ENCODE data around the gene MYO16. TPM values are rescaled to one million over a fixed set of nuclear protein-coding genes. Genes with fewer than 3 reads are reported as not detected.

The MYO16 gene
- total RNA-seq, 1 experiment from 2014 or later, result 0.15 TPM

DNA sequence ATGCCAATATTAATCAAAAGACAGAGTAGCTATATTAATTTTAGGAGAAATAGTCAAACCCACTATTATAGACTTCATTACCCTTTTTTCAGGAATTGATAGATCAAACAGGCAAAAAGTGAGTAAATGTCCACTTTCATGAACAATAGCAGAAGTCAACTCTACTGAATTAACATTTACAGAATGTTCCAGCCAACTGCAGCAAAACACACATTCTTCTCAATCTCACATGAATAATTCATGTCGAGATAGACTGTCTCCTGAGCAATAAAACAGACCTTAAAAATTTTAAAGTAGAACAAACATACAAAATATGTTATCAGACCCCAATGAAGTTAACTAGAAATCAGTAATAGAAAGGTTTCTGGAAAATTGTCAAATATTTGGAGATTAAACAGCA is 118.4 kb downstream of the MYO16 start:
- Histone ChIP-seq H3K9me3 (ENCODE audit: low read length) (0 out of 2 replicates have a peak, but pooled peaks cover 7% of the 10 kb centered on the region), H3K4me2 (ENCODE audit: low read depth, low read length, poor library complexity, severe bottlenecking) (no peak overlapping the region), H3K9ac (ENCODE audit: low read length) (no peak overlapping the region), H3K9me2 (replicated peaks; ENCODE audit: insufficient read depth, low read length) (no peaks in the 10 kb centered on the region), H3K27me3 (ENCODE audit: low read length) (no peaks in the 10 kb centered on the region), H3K4me1 (ENCODE audit: low read length) (no peaks in the 10 kb centered on the region), H4K20me1 (ENCODE audit: insufficient read depth, low read depth, low read length) (no peaks in the 10 kb centered on the region), H3K79me2 (ENCODE audit: low read length) (no peaks in the 10 kb centered on the region), H3K27ac (ENCODE audit: low read length) (no peak overlapping the region), H2AFZ (ENCODE audit: low read length) (no peak overlapping the region), H3K4me3 (ENCODE audit: low read length) (no peak overlapping the region), H3K36me3 (ENCODE audit: insufficient read depth, low read length) (no peaks in the 10 kb centered on the region)
- no peak for DNase-seq

DNA sequence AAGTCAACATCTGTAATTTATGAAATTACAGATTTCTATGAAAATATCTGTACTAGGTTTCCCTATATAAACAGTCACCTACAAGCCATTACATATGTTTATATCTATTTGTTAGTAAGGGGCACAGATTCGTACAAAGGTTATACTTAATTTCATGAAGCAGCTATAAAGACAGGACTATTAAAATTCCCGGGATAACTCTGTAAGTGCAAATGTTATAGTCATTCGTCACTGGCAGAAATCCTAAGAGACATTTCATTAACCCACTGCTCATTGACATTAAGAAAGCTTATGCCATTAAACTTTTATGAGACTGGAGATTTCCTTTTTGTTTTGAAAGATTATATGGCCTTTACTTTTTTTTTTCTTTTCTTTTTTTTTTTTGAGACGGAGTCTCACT is 122.9 kb downstream of the MYO16 start:
- Histone ChIP-seq H4K20me1 (ENCODE audit: insufficient read depth, low read depth, low read length) (no peaks in the 10 kb centered on the region), H3K4me3 (ENCODE audit: low read length) (no peak overlapping the region), H3K9me2 (replicated peaks; ENCODE audit: insufficient read depth, low read length) (no peaks in the 10 kb centered on the region), H3K79me2 (ENCODE audit: low read length) (no peaks in the 10 kb centered on the region), H3K9ac (ENCODE audit: low read length) (no peak overlapping the region), H3K36me3 (ENCODE audit: insufficient read depth, low read length) (no peaks in the 10 kb centered on the region), H2AFZ (ENCODE audit: low read length) (no peak overlapping the region), H3K4me1 (ENCODE audit: low read length) (no peaks in the 10 kb centered on the region), H3K4me2 (ENCODE audit: low read depth, low read length, poor library complexity, severe bottlenecking) (no peak overlapping the region), H3K27me3 (ENCODE audit: low read length) (no peaks in the 10 kb centered on the region), H3K9me3 (ENCODE audit: low read length) (no peaks in the 10 kb centered on the region), H3K27ac (ENCODE audit: low read length) (no peak overlapping the region)
- no peak for DNase-seq

GRCh38 chr13:108755083-108755482 is 125.7 kb downstream of the MYO16 start:
- Histone ChIP-seq H2AFZ (ENCODE audit: low read length) (no peak overlapping the region), H3K9me2 (replicated peaks; ENCODE audit: insufficient read depth, low read length) (no peaks in the 10 kb centered on the region), H3K4me3 (ENCODE audit: low read length) (no peak overlapping the region), H3K79me2 (ENCODE audit: low read length) (no peaks in the 10 kb centered on the region), H3K27me3 (ENCODE audit: low read length) (no peaks in the 10 kb centered on the region), H3K9ac (ENCODE audit: low read length) (no peak overlapping the region), H3K9me3 (ENCODE audit: low read length) (no peaks in the 10 kb centered on the region), H3K36me3 (ENCODE audit: insufficient read depth, low read length) (no peaks in the 10 kb centered on the region), H3K4me2 (ENCODE audit: low read depth, low read length, poor library complexity, severe bottlenecking) (no peak overlapping the region), H4K20me1 (ENCODE audit: insufficient read depth, low read depth, low read length) (no peaks in the 10 kb centered on the region), H3K27ac (ENCODE audit: low read length) (no peak overlapping the region), H3K4me1 (ENCODE audit: low read length) (no peaks in the 10 kb centered on the region)
- no peak for DNase-seq

DNA sequence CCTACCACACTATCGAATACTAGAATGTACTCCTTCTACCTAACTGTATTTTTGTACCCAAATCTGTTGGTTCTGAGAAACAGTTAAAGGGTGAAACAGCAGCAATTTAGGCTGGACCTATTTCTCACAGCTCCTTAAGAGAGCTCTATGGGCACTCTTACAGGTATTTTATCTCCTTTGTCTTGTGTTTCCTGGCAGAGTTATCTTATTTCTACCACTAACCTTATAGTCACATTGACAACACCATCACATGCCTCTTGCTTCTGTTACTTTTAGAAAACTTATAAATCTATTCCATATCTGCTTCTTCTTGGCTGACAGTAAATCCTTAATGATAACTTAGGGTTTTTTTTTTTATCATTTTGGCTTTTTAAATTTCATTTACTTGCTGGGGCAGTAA is 130.7 kb downstream of the MYO16 start:
- no peaks in the 10 kb centered on the region for H4K20me1 ChIP-seq (ENCODE audit: insufficient read depth, low read depth, low read length)
- no peak overlapping the region for H3K9ac ChIP-seq (ENCODE audit: low read length)
- no peaks in the 10 kb centered on the region for H3K9me2 ChIP-seq (replicated peaks; ENCODE audit: insufficient read depth, low read length)
- H3K79me2 ChIP-seq (ENCODE audit: low read length), result no peaks in the 10 kb centered on the region
- no peaks in the 10 kb centered on the region for H3K36me3 ChIP-seq (ENCODE audit: insufficient read depth, low read length)
- H3K27me3 ChIP-seq (ENCODE audit: low read length), result no peaks in the 10 kb centered on the region
- no peak overlapping the region for H3K4me3 ChIP-seq (ENCODE audit: low read length)
- H3K4me1 ChIP-seq (ENCODE audit: low read length), result no peaks in the 10 kb centered on the region
- no peak for DNase-seq
- H3K9me3 ChIP-seq (ENCODE audit: low read length), result no peaks in the 10 kb centered on the region
- no peak overlapping the region for H3K4me2 ChIP-seq (ENCODE audit: low read depth, low read length, poor library complexity, severe bottlenecking)
- H3K27ac ChIP-seq (ENCODE audit: low read length), result no peak overlapping the region
- no peak overlapping the region for H2AFZ ChIP-seq (ENCODE audit: low read length)

DNA sequence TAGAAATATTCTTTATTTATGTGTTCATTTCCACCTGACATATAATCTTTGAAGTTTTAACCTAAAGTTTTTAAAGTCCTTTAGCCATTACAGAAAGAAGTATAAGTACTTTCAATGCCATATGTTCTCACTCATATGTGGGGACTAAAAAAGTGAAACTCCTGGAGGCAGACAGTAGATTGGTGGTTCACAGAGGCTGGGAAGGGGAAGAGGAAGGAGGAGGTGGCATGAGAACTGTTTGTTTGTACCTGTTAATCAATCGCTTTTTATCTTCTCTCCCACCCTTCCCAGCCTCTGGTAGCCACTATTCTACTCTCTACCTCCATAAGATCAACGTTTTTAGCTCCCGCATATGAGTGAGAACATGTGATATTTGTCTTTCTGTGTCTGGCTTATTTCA is 131.1 kb downstream of the MYO16 start:
- H2AFZ ChIP-seq (ENCODE audit: low read length), result no peak overlapping the region
- no peaks in the 10 kb centered on the region for H3K4me1 ChIP-seq (ENCODE audit: low read length)
- no peaks in the 10 kb centered on the region for H3K9me2 ChIP-seq (replicated peaks; ENCODE audit: insufficient read depth, low read length)
- H4K20me1 ChIP-seq (ENCODE audit: insufficient read depth, low read depth, low read length), result no peaks in the 10 kb centered on the region
- no peak overlapping the region for H3K4me2 ChIP-seq (ENCODE audit: low read depth, low read length, poor library complexity, severe bottlenecking)
- H3K79me2 ChIP-seq (ENCODE audit: low read length), result no peaks in the 10 kb centered on the region
- H3K27ac ChIP-seq (ENCODE audit: low read length), result no peak overlapping the region
- no peaks in the 10 kb centered on the region for H3K27me3 ChIP-seq (ENCODE audit: low read length)
- no peak overlapping the region for H3K9ac ChIP-seq (ENCODE audit: low read length)
- no peak for DNase-seq
- no peaks in the 10 kb centered on the region for H3K36me3 ChIP-seq (ENCODE audit: insufficient read depth, low read length)
- no peaks in the 10 kb centered on the region for H3K9me3 ChIP-seq (ENCODE audit: low read length)
- H3K4me3 ChIP-seq (ENCODE audit: low read length), result no peak overlapping the region

DNA sequence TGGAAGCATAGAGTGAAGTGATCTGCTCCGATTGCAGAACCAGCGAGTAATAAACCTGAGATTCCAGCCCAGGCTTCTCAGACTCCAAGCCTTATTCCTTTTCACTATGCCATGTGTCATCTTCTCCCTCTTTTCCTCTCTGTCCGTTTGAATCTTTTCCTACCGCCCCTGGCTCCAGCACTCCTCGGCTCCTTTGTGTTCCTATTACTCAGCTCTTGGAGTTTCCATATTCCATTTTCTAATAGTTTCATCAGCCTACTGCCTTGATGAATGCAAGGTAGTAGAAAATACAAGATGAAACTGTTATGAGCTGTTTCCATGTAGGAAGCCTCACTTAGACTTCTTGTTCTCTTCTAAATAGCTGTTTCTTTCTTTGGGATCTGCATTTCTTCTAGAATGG is 138.6 kb downstream of the MYO16 start:
- Histone ChIP-seq H3K9me3 (ENCODE audit: low read length) (no peaks in the 10 kb centered on the region), H3K9me2 (replicated peaks; ENCODE audit: insufficient read depth, low read length) (no peaks in the 10 kb centered on the region), H3K4me1 (ENCODE audit: low read length) (no peaks in the 10 kb centered on the region), H3K4me3 (ENCODE audit: low read length) (no peak overlapping the region), H3K79me2 (ENCODE audit: low read length) (no peaks in the 10 kb centered on the region), H3K36me3 (ENCODE audit: insufficient read depth, low read length) (no peaks in the 10 kb centered on the region), H4K20me1 (ENCODE audit: insufficient read depth, low read depth, low read length) (no peaks in the 10 kb centered on the region), H3K27me3 (ENCODE audit: low read length) (no peaks in the 10 kb centered on the region), H3K9ac (ENCODE audit: low read length) (no peak overlapping the region), H3K27ac (ENCODE audit: low read length) (no peak overlapping the region), H3K4me2 (ENCODE audit: low read depth, low read length, poor library complexity, severe bottlenecking) (no peak overlapping the region), H2AFZ (ENCODE audit: low read length) (no peak overlapping the region)
- DNase-seq, result no peak

- Histone ChIP-seq H3K27ac (ENCODE audit: low read length) (no peak overlapping the region), H3K36me3 (ENCODE audit: insufficient read depth, low read length) (no peaks in the 10 kb centered on the region), H3K4me1 (ENCODE audit: low read length) (no peaks in the 10 kb centered on the region), H3K27me3 (ENCODE audit: low read length) (no peaks in the 10 kb centered on the region), H3K79me2 (ENCODE audit: low read length) (no peaks in the 10 kb centered on the region), H3K9me2 (replicated peaks; ENCODE audit: insufficient read depth, low read length) (no peaks in the 10 kb centered on the region), H3K4me3 (ENCODE audit: low read length) (no peak overlapping the region), H3K9me3 (ENCODE audit: low read length) (no peaks in the 10 kb centered on the region), H3K4me2 (ENCODE audit: low read depth, low read length, poor library complexity, severe bottlenecking) (no peak overlapping the region), H3K9ac (ENCODE audit: low read length) (no peak overlapping the region), H2AFZ (ENCODE audit: low read length) (no peak overlapping the region), H4K20me1 (ENCODE audit: insufficient read depth, low read depth, low read length) (no peaks in the 10 kb centered on the region)
- no peak for DNase-seq
Observed at GRCh38 chr13:108769213-108770070, 140.0 kb downstream of the MYO16 start.

DNA sequence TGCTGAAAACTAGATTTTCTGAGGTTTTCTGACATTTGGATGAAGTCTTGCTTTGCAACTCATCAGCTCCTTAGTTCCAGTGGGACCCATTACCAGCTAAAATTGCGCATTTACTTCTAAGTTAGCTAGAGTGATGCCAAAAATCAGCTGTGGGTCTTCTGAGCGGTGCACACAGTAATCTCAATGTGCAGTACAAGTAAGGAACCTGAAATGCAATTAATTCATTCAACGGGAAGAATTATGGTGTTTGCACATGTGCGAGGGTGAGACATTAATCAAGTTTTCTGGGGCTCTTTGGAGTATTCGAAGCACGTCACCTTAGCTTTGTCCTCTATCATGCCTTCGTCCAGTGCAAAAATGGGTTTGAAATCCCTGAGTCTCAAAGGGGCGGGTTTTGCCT is 146.2 kb downstream of the MYO16 start:
- no peak overlapping the region for H3K27ac ChIP-seq (ENCODE audit: low read length)
- no peak overlapping the region for H3K4me2 ChIP-seq (ENCODE audit: low read depth, low read length, poor library complexity, severe bottlenecking)
- H4K20me1 ChIP-seq (ENCODE audit: insufficient read depth, low read depth, low read length), result no peaks in the 10 kb centered on the region
- H2AFZ ChIP-seq (ENCODE audit: low read length), result no peak overlapping the region
- no peaks in the 10 kb centered on the region for H3K9me3 ChIP-seq (ENCODE audit: low read length)
- no peak for DNase-seq
- H3K27me3 ChIP-seq (ENCODE audit: low read length), result no peaks in the 10 kb centered on the region
- H3K79me2 ChIP-seq (ENCODE audit: low read length), result no peaks in the 10 kb centered on the region
- H3K9me2 ChIP-seq (replicated peaks; ENCODE audit: insufficient read depth, low read length), result no peaks in the 10 kb centered on the region
- H3K36me3 ChIP-seq (ENCODE audit: insufficient read depth, low read length), result no peaks in the 10 kb centered on the region
- no peak overlapping the region for H3K9ac ChIP-seq (ENCODE audit: low read length)
- H3K4me1 ChIP-seq (ENCODE audit: low read length), result no peaks in the 10 kb centered on the region
- H3K4me3 ChIP-seq (ENCODE audit: low read length), result no peak overlapping the region

Data from Karpas-422 (cell line).